K562 (cell line): ENCODE results near the gene ANK3. TPM values are rescaled to one million over a fixed set of nuclear protein-coding genes. Genes with fewer than 3 reads are reported as not detected.

ENCODE experiments used
- ATAC-seq: fragments of 200-7000 bp; cut with Tn5 transposase; 3 replicates; pipeline ENCODE4 v1.9.1; 2020; ENCODE audit warnings: moderate library complexity
- BruUV-seq: library from RNA; stranded (reverse); fragments of 400-500 nt; replicated peaks from 2 replicates; lab custom pipeline; 2021; lab: Mats Ljungman, UMichigan
- CTCF ChIA-PET: fragments of 300-600 bp; formaldehyde crosslinking; extraction: SDS; loops from one replicate; lab custom pipeline; 2021; ENCODE audit warnings: low intra/inter-chr PET ratio; lab: Yijun Ruan, JAX
- POLR2A ChIA-PET: fragments of 300-600, 350-650 bp; sonication (Branson Sonifier 250); formaldehyde crosslinking; extraction: SDS; loops from one replicate; lab custom pipeline; 2021; ENCODE audit warnings: antibody characterized with exemption, inconsistent platforms; lab: Yijun Ruan, JAX
- DNase-seq, 4 experiments: peaks; one replicate each; pipeline versions ENCODE4 v3.0.0 to v3.0.0-alpha.2; 2011 to 2018; ENCODE audit warnings: low spot score in 3 of 4, mixed read lengths in 3 of 4; ENCODE audit errors: extremely low read depth in 1 of 4
- FAIRE-seq: peaks from 2 replicates; lab custom pipeline; 2011; peaks lifted over from hg19 to GRCh38; lab: Jason Lieb, UNC
- H2AFZ ChIP-seq: 2 replicates; pipeline ENCODE4 v1.6.0; 2011; ENCODE audit warnings: low read depth, low read length, control low read depth, inconsistent platforms
- H3K27ac ChIP-seq: fragments of 200-600 bp; 3 replicates; pipeline ENCODE4 v1.8.0; 2011; ENCODE audit warnings: low read depth, mild to moderate bottlenecking, control low read depth, inconsistent platforms, low read length, moderate library complexity, mixed read lengths; ENCODE audit errors: extremely low read depth
- H3K27me3 ChIP-seq, 2 experiments: fragments of 300-600 bp in 1 of 2; 2 replicates in 1 of 2; 3 replicates in 1 of 2; pipeline versions ENCODE4 v1.6.0 to v1.8.0; 2011; ENCODE audit warnings: inconsistent platforms in 2 of 2, low read length in 2 of 2, mild to moderate bottlenecking in 1 of 2, mixed read lengths in 1 of 2, moderate library complexity in 1 of 2; ENCODE audit not compliant: control insufficient read depth in 2 of 2, insufficient read depth in 2 of 2
- H3K36me3 ChIP-seq: fragments of 300-600 bp; 3 replicates; pipeline ENCODE4 v1.8.0; 2011; ENCODE audit warnings: mild to moderate bottlenecking, low read length, inconsistent platforms; ENCODE audit not compliant: control insufficient read depth, insufficient read depth
- H3K4me1 ChIP-seq, 2 experiments: fragments of 200-600 bp in 1 of 2; replicated peaks in 1 of 2; 2 replicates in 1 of 2; 3 replicates in 1 of 2; pipeline versions ENCODE4 v1.5.1 to v1.8.0; 2011; ENCODE audit warnings: inconsistent platforms in 2 of 2, low read length in 2 of 2, mild to moderate bottlenecking in 1 of 2, mixed read lengths in 1 of 2, moderate library complexity in 1 of 2; ENCODE audit not compliant: control insufficient read depth in 2 of 2, insufficient read depth in 2 of 2
- H3K4me2 ChIP-seq: 2 replicates; pipeline ENCODE4 v1.6.1; 2011; ENCODE audit warnings: low read length, control low read depth, inconsistent platforms, mixed read lengths; ENCODE audit not compliant: insufficient read depth
- H3K4me3 ChIP-seq: fragments of 200-600 bp; sonication (generic), shearing (Covaris generic); 2 replicates; pipeline ENCODE4 v1.5.1; 2016; ENCODE audit warnings: control low read depth, inconsistent platforms
- H3K79me2 ChIP-seq: fragments of 200-600 bp; 3 replicates; pipeline ENCODE4 v1.8.0; 2011; ENCODE audit warnings: low read length, inconsistent platforms; ENCODE audit not compliant: control insufficient read depth, insufficient read depth
- H3K9ac ChIP-seq, 2 experiments: 2 replicates each; pipeline versions ENCODE4 v1.6.0 to v1.6.1; 2011; ENCODE audit warnings: low read depth in 2 of 2, low read length in 2 of 2, control low read depth in 1 of 2, inconsistent platforms in 1 of 2, mild to moderate bottlenecking in 1 of 2, mixed read lengths in 1 of 2; ENCODE audit not compliant: insufficient read depth in 1 of 2
- H3K9me1 ChIP-seq: one replicate; pipeline ENCODE4 v1.6.0; 2011; ENCODE audit warnings: inconsistent platforms, mild to moderate bottlenecking, low read length, moderate library complexity; ENCODE audit not compliant: control insufficient read depth, insufficient read depth
- H3K9me3 ChIP-seq: replicated peaks from 2 replicates; pipeline ENCODE4 v1.5.1; 2011; ENCODE audit warnings: low read depth, low read length, inconsistent platforms; ENCODE audit not compliant: control insufficient read depth, insufficient read depth
- H4K20me1 ChIP-seq: replicated peaks from 2 replicates; pipeline ENCODE4 v1.6.1; 2011; ENCODE audit warnings: low read length, inconsistent platforms, mixed read lengths; ENCODE audit not compliant: control insufficient read depth, insufficient read depth
- CEBPB ChIP-seq: fragments of 450-650 bp; IDR thresholded peaks from 2 replicates; pipeline ENCODE4 v1.6.1; 2016; ENCODE audit warnings: missing genetic modification characterization, missing compliant biosample characterization
- CUX1 ChIP-seq: fragments of 200-800 bp; sonication (Bioruptor generic); IDR thresholded peaks from 2 replicates; pipeline ENCODE4 v1.6.1; 2016; ENCODE audit warnings: missing genetic modification characterization, missing compliant biosample characterization
- ILK ChIP-seq: fragments of 450-650 bp; IDR thresholded peaks from 2 replicates; pipeline ENCODE4 v1.6.1; 2016; ENCODE audit warnings: missing genetic modification characterization, low read depth, mild to moderate bottlenecking, missing compliant biosample characterization, moderate library complexity, borderline replicate concordance
- ZFPM2 ChIP-seq: fragments of 250-450 bp; sonication (Bioruptor Pico); IDR thresholded peaks from 2 replicates; pipeline ENCODE4 v1.5.1; 2022; ENCODE audit warnings: mild to moderate bottlenecking
- WGBS: fragments of 100-300 bp; shearing (Covaris generic); methylation state at CpG from one replicate; pipeline ENCODE4 v1.1.6; 2016; ENCODE audit warnings: low coverage, mixed read lengths; ENCODE audit not compliant: insufficient coverage; ENCODE audit errors: missing lambda C conversion rate; 5-methylcytosine and 5-hydroxymethylcytosine counted together
- in situ Hi-C: fragments of 300-500 bp; cut with MboI; formaldehyde crosslinking; loops from 4 replicates; pipeline ENCODE4 v1.15.0; 2018; ENCODE audit warnings: inconsistent platforms, mixed read lengths
- intact Hi-C: fragments of 100-400 bp; cut with micrococcal nuclease; formaldehyde crosslinking; loops from 2 replicates; pipeline ENCODE4 v1.14.2; 2022
- polyA plus RNA-seq, 8 experiments: library from polyadenylated mRNA; depleted of rRNA in 4 of 8; stranded (reverse) in 5 of 8; unstranded in 3 of 8; fragments of >200 nt; fragmentation: Nextera tagmentation in 2 of 8; fragmentation: Illumina TruSeq in 1 of 8; extraction: Ambion mirVana in 2 of 8; extraction: Trizol in 1 of 8; gene quantifications; 2 replicates each; pipeline versions ENCODE4 v1.2.1 to v1.2.3, GENCODE V29; 2011 to 2014; ENCODE audit warnings: inconsistent platforms in 1 of 8, missing spikeins in 1 of 8
- total RNA-seq, 7 experiments: library from RNA; depleted of rRNA in 6 of 7; stranded (reverse); fragments of >200 nt in 6 of 7; fragmentation: Illumina TruSeq in 2 of 7; extraction: Trizol in 2 of 7; gene quantifications; 2 replicates each; pipeline versions ENCODE4 v1.2.1 to v1.2.3, GENCODE V29; 2011 to 2021; ENCODE audit warnings: low replicate concordance in 1 of 7
- TF ChIP-seq, protein P1 (sequence below): fragments of 450-650 bp; IDR thresholded peaks from 2 replicates; pipeline ENCODE4 v1.6.1; 2017; ENCODE audit warnings: antibody characterized with exemption, mild to moderate bottlenecking
- TF ChIP-seq, protein P2 (sequence below): sonication (generic); formaldehyde crosslinking; IDR thresholded peaks from 2 replicates; pipeline ENCODE4 v1.8.1; 2022; ENCODE audit warnings: missing genetic modification reagents

The ANK3 gene
- total and polyA plus RNA-seq, 9 of the 15 experiments (the other 6 are each of a cell fraction or from before 2014, with no cell fraction given): 10.0 to 32.3 (median 17.9) TPM

- peak overlapping the region; percentile 61 for H3K27ac ChIP-seq
- H3K9me3 ChIP-seq: no peaks in the 10 kb centered on the region
- H3K9ac ChIP-seq: peak overlapping the region; percentile 3 to 31; a peak in 3 of 4 replicates
- CTCF ChIA-PET: no interaction called here
- H3K79me2 ChIP-seq: no peaks in the 10 kb centered on the region
- H3K36me3 ChIP-seq: no peaks in the 10 kb centered on the region
- FAIRE-seq (peak; percentile 6), DNase-seq (peak; percentile 35 to 79 (median 60)), ATAC-seq (peak; percentile 94)
- H3K4me3 ChIP-seq: peak overlapping the region; percentile 28
- no peaks in the 10 kb centered on the region for H3K27me3 ChIP-seq
- WGBS: 14% methylated on average over 11 of the region's 12 CpGs
- no peaks in the 10 kb centered on the region for H4K20me1 ChIP-seq
- intact Hi-C loops: no loop called here
- BruUV-seq: no TSS peak
- H2AFZ ChIP-seq: peak overlapping the region; percentile 93
- peak overlapping the region; percentile 69 for H3K4me2 ChIP-seq
- in situ Hi-C loops: no loop called here
- H3K9me1 ChIP-seq: no peaks in the 10 kb centered on the region
- POLR2A ChIA-PET: interaction anchor here (0.6 to 3.0 kb wide), 3 partner anchors 11 to 534 kb away, joined by 4 to 16 read pairs (median 4); no protein-coding TSS in a partner anchor
- H3K4me1 ChIP-seq: peaks cover 0 to 24% of the 10 kb centered on the region in 2 experiments; a peak in 2 of 5 replicates
- TF ChIP-seq CEBPB (tag) (peak; percentile 92), ILK (tag) (no peak), ZFPM2 (CRISPR knock-in tag) (no peak), CUX1 (CRISPR knock-in tag) (no peak)
- TF ChIP-seq, protein P1, sequence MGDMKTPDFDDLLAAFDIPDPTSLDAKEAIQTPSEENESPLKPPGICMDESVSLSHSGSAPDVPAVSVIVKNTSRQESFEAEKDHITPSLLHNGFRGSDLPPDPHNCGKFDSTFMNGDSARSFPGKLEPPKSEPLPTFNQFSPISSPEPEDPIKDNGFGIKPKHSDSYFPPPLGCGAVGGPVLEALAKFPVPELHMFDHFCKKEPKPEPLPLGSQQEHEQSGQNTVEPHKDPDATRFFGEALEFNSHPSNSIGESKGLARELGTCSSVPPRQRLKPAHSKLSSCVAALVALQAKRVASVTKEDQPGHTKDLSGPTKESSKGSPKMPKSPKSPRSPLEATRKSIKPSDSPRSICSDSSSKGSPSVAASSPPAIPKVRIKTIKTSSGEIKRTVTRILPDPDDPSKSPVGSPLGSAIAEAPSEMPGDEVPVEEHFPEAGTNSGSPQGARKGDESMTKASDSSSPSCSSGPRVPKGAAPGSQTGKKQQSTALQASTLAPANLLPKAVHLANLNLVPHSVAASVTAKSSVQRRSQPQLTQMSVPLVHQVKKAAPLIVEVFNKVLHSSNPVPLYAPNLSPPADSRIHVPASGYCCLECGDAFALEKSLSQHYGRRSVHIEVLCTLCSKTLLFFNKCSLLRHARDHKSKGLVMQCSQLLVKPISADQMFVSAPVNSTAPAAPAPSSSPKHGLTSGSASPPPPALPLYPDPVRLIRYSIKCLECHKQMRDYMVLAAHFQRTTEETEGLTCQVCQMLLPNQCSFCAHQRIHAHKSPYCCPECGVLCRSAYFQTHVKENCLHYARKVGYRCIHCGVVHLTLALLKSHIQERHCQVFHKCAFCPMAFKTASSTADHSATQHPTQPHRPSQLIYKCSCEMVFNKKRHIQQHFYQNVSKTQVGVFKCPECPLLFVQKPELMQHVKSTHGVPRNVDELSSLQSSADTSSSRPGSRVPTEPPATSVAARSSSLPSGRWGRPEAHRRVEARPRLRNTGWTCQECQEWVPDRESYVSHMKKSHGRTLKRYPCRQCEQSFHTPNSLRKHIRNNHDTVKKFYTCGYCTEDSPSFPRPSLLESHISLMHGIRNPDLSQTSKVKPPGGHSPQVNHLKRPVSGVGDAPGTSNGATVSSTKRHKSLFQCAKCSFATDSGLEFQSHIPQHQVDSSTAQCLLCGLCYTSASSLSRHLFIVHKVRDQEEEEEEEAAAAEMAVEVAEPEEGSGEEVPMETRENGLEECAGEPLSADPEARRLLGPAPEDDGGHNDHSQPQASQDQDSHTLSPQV: peak; percentile 42
- TF ChIP-seq, protein P2, sequence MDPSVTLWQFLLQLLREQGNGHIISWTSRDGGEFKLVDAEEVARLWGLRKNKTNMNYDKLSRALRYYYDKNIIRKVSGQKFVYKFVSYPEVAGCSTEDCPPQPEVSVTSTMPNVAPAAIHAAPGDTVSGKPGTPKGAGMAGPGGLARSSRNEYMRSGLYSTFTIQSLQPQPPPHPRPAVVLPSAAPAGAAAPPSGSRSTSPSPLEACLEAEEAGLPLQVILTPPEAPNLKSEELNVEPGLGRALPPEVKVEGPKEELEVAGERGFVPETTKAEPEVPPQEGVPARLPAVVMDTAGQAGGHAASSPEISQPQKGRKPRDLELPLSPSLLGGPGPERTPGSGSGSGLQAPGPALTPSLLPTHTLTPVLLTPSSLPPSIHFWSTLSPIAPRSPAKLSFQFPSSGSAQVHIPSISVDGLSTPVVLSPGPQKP (CRISPR knock-in tag): no peak
These were observed 248.7 kb downstream of the ANK3 start for GRCh38 chr10:60140651-60141632.
